Peyer's patch (tissue), 4 donors: ENCODE data around the gene EIF4A2.

ENCODE experiments used
- CTCF ChIP-seq, 6 experiments: fragments of 450-650 bp in 4 of 6; fragments of 200-600 bp in 2 of 6; sonication (generic) in 1 of 6; IDR thresholded peaks; one replicate each; pipeline ENCODE4 v1.5.1; 2017 to 2019; ENCODE audit warnings: antibody characterized with exemption in 6 of 6, mild to moderate bottlenecking in 3 of 6, moderate library complexity in 1 of 6
- POLR2A ChIP-seq, 2 donors: fragments of 450-650 bp; IDR thresholded peaks; one replicate each; pipeline ENCODE4 v1.5.1; 2017; ENCODE audit warnings: antibody characterized with exemption in 2 of 2, mild to moderate bottlenecking in 2 of 2, moderate library complexity in 2 of 2

DNA sequence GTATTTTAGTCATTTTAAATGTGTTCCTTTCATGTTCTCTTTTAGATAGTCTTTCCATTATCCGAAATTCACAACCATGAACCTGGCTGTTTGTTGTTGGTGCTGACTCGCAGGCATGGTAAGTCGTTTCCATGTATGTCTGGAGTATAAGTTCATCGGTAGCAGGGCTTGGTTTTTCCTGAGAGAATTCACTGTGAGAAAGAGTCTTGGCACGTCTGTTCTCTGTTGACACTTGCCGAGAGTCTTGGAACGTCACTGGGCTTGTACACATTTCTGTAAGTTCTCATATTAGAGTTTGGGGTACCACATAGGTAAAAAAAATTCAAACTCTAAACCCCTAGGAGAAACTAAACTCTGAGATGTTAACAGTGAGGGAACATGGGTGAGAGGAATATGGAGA is 29.4 kb upstream of the EIF4A2 start:
- TF ChIP-seq CTCF (IDR thresholded peaks at IDR 0.05), result no peak
- TF ChIP-seq POLR2A (IDR thresholded peaks at IDR 0.05), result no peak
